Left ventricle myocardium inferior (tissue), 1 donor: Measurements from ENCODE around the gene TFE3. TPM values are rescaled to one million over a fixed set of nuclear protein-coding genes. Genes with fewer than 3 reads are reported as not detected.
"Not testable (repeated sequence)": the region's sequence is repeated elsewhere in the genome, so short reads cannot be mapped to it uniquely, and the experiment has no call there.

ENCODE experiments used
- DNase-seq: peaks from one replicate; pipeline ENCODE4 v3.0.0-alpha.2; 2020
- H3K27ac ChIP-seq: fragments of 200-600 bp; replicated peaks from 2 replicates; pipeline ENCODE4 v1.8.0; 2021
- H3K27me3 ChIP-seq: fragments of 200-600 bp; 2 replicates; pipeline ENCODE4 v1.8.0; 2021; ENCODE audit warnings: low read depth
- H3K36me3 ChIP-seq: fragments of 200-600 bp; 2 replicates; pipeline ENCODE4 v1.8.0; 2021
- H3K4me1 ChIP-seq: fragments of 200-600 bp; 2 replicates; pipeline ENCODE4 v1.8.0; 2021
- H3K4me3 ChIP-seq: fragments of 200-600 bp; 2 replicates; pipeline ENCODE4 v1.8.0; 2021; ENCODE audit warnings: mild to moderate bottlenecking, moderate library complexity
- H3K9me3 ChIP-seq: fragments of 200-600 bp; replicated peaks from 2 replicates; pipeline ENCODE4 v1.8.0; 2021
- intact Hi-C: fragments of 100-400 bp; cut with micrococcal nuclease; formaldehyde crosslinking; loops from one replicate; pipeline ENCODE4 v1.11.0; 2022
- total RNA-seq: library from RNA; stranded (reverse); fragmentation: NEBNext Ultra II Directional; extraction: Animal tissue kit (Norgen Biotek cat#: 25700); gene quantifications from one replicate; pipeline ENCODE4 v1.2.1, GENCODE V29; 2021
- TF ChIP-seq, protein P1 (sequence below): fragments of 200-600 bp; IDR thresholded peaks from 2 replicates; pipeline ENCODE4 v1.8.0; 2021; ENCODE audit warnings: antibody characterized with exemption, mild to moderate bottlenecking, borderline replicate concordance
- donor health status: DM: no; HTN: yes; CAD: no; lungs with severe emphysema.

Gene TFE3
- total RNA-seq, 1 donor from 2014 or later: 19.2 TPM

DNA sequence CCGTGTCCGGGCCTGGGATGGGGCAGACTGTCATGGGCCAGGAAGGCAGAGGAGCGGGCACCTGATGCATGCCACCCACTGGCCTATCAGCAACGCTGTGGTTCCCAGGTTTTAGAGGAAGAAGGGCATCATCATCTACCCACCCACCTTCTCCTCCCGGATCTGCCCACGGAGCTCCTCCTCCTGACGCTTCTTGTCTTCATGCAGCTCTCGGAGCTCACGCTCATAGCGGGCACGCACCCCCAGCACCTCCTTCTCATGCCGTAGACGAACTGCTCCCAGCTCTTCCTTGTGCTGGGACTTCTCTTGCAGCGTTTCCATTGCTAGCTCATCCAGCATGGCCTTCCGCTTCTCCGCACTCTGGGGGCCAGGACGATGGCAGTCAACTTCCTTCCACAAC lies 60.1 kb downstream of the TFE3 start:
- intact Hi-C loops: no loop called here
- no peaks in the 10 kb centered on the region for H3K9me3 ChIP-seq
- no peak for DNase-seq
- H3K27me3 ChIP-seq: no peaks in the 10 kb centered on the region
- H3K4me1 ChIP-seq: no peaks in the 10 kb centered on the region
- no peak overlapping the region for H3K4me3 ChIP-seq
- TF ChIP-seq, protein P1, sequence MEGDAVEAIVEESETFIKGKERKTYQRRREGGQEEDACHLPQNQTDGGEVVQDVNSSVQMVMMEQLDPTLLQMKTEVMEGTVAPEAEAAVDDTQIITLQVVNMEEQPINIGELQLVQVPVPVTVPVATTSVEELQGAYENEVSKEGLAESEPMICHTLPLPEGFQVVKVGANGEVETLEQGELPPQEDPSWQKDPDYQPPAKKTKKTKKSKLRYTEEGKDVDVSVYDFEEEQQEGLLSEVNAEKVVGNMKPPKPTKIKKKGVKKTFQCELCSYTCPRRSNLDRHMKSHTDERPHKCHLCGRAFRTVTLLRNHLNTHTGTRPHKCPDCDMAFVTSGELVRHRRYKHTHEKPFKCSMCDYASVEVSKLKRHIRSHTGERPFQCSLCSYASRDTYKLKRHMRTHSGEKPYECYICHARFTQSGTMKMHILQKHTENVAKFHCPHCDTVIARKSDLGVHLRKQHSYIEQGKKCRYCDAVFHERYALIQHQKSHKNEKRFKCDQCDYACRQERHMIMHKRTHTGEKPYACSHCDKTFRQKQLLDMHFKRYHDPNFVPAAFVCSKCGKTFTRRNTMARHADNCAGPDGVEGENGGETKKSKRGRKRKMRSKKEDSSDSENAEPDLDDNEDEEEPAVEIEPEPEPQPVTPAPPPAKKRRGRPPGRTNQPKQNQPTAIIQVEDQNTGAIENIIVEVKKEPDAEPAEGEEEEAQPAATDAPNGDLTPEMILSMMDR: no peak
- no peak overlapping the region for H3K27ac ChIP-seq
- H3K36me3 ChIP-seq: peaks cover 43% of the 10 kb centered on the region

DNA sequence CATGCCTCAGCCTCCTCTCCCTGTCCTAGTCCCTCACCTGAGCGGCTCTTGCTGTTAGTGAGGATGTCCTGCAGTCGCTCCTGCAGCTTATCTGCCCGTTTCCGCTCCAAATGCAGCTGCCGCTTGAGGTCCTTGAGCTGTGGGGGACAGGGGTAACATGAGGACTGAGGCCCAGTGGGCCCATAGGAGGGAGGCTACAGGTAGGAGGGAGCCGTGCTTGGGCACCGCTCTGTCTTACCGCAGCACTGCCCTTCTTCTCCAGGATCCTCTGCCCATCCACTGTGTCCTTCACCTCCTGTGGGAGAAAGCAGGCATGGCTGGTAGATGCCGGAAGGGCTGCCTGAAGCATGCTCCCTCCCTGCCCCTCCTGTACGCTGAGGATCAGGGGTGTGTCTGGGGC lies 62.0 kb downstream of the TFE3 start:
- Histone ChIP-seq H3K4me1 (no peaks in the 10 kb centered on the region), H3K4me3 (no peak overlapping the region), H3K9me3 (no peaks in the 10 kb centered on the region), H3K27ac (no peak overlapping the region), H3K27me3 (no peaks in the 10 kb centered on the region), H3K36me3 (peaks cover 53% of the 10 kb centered on the region)
- no peak for DNase-seq
- TF ChIP-seq, protein P1: no peak
- intact Hi-C loops: no loop called here

DNA sequence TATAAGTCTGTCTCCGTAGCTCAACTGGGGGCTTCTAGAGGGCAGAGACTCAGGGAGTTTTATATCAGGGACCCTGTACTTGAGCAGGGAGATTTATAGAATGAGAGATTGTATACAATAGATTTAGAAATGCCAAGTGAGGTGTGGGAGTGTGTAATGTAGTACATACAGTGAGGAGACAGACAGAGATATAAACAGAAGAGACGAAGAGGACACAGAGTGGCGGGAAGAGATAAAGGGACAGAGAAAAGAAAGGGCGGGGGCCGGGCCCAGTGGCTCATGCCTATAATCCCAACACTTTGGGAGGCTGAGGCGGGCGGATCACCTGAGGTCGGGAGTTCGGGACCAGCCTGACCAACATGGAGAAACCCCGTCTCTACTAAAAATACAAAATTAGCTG lies 62.8 kb downstream of the TFE3 start:
- H3K4me1 ChIP-seq, H3K27ac ChIP-seq, DNase-seq, H3K27me3 ChIP-seq, intact Hi-C loops, H3K9me3 ChIP-seq, H3K4me3 ChIP-seq: not testable (repeated sequence)
- H3K36me3 ChIP-seq: peaks cover 55% of the 10 kb centered on the region

Other genes with a start within 250 kb of the TFE3 start
- gene HDAC6, start 241.3 kb downstream of the TFE3 start, total RNA-seq: 39.7 TPM
- not detected for gene ERAS, start 216.8 kb downstream of the TFE3 start, total RNA-seq
- not detected for gene PCSK1N, start 207.7 kb downstream of the TFE3 start, total RNA-seq
- 76.1 TPM for gene TIMM17B, start 145.6 kb downstream of the TFE3 start, total RNA-seq
- 60.3 TPM for gene PQBP1, start 145.4 kb downstream of the TFE3 start, total RNA-seq
- gene SLC35A2, start 131.7 kb downstream of the TFE3 start, total RNA-seq: 10.4 TPM
- gene PIM2, start 124.3 kb downstream of the TFE3 start, total RNA-seq: 3.3 TPM
- gene OTUD5, start 85.8 kb downstream of the TFE3 start, total RNA-seq: 21.2 TPM
- gene KCND1, start 71.5 kb downstream of the TFE3 start, total RNA-seq: 0.30 TPM
- 20.7 TPM for gene GRIPAP1, start 41.1 kb downstream of the TFE3 start, total RNA-seq
- gene CCDC120, start 15.6 kb upstream of the TFE3 start, total RNA-seq: 1.6 TPM
- 8.7 TPM for gene PRAF2, start 30.6 kb upstream of the TFE3 start, total RNA-seq
- gene WDR45, start 36.5 kb upstream of the TFE3 start, total RNA-seq: 80.4 TPM
- 18.1 TPM for gene GPKOW, start 80.4 kb upstream of the TFE3 start, total RNA-seq
- 2.4 TPM for gene MAGIX, start 119.4 kb upstream of the TFE3 start, total RNA-seq
- 42.1 TPM for gene PLP2, start 128.5 kb upstream of the TFE3 start, total RNA-seq
- 9.7 TPM for gene PRICKLE3, start 143.0 kb upstream of the TFE3 start, total RNA-seq
- 1.6 TPM for gene SYP, start 156.8 kb upstream of the TFE3 start, total RNA-seq
- 0.08 TPM for gene CACNA1F, start 190.0 kb upstream of the TFE3 start, total RNA-seq
- 10.6 TPM for gene CCDC22, start 192.1 kb upstream of the TFE3 start, total RNA-seq
- gene FOXP3, start 221.4 kb upstream of the TFE3 start, total RNA-seq: not detected
- 25.3 TPM for gene PPP1R3F, start 226.4 kb upstream of the TFE3 start, total RNA-seq